IMR-90 (cell line): ENCODE measurements around the gene GABRD. TPM values are rescaled to one million over a fixed set of nuclear protein-coding genes. Genes with fewer than 3 reads are reported as not detected.

Source experiments
- ATAC-seq: fragments of 200-7000 bp; cut with Tn5 transposase; 2 replicates; pipeline ENCODE4 v1.9.1; 2020; ENCODE audit warnings: low read depth, mild to moderate bottlenecking, moderate library complexity
- BruUV-seq: library from RNA; stranded (reverse); fragments of 400-500 nt; replicated peaks from 2 replicates; lab custom pipeline; 2021; lab: Mats Ljungman, UMichigan
- CTCF ChIA-PET: fragments of 300-600 bp; formaldehyde crosslinking; extraction: SDS; loops from one replicate; lab custom pipeline; 2021; ENCODE audit warnings: antibody characterized with exemption; lab: Yijun Ruan, JAX
- POLR2A ChIA-PET: fragments of 300-600 bp; sonication (Branson Sonifier 250); formaldehyde crosslinking; loops from one replicate; lab custom pipeline; 2022; ENCODE audit warnings: antibody characterized with exemption; ENCODE audit not compliant: unreplicated experiment; lab: Charles Lee
- DNase-seq: peaks from one replicate; pipeline ENCODE4 v3.0.0; 2013
- H2AFZ ChIP-seq: replicated peaks from 2 replicates; pipeline ENCODE3; 2013; ENCODE audit warnings: low read length, mild to moderate bottlenecking; ENCODE audit not compliant: poor library complexity
- H2AK5ac ChIP-seq: 2 replicates; pipeline ENCODE4 v1.6.1; 2013; ENCODE audit warnings: low read depth, low read length, inconsistent platforms
- H2AK9ac ChIP-seq: replicated peaks from 2 replicates; pipeline ENCODE3; 2013; ENCODE audit warnings: mild to moderate bottlenecking, low read depth, low read length, moderate library complexity; ENCODE audit not compliant: poor library complexity
- H2BK120ac ChIP-seq: 2 replicates; pipeline ENCODE4 v1.6.1; 2013; ENCODE audit warnings: low read depth, low read length, inconsistent platforms
- H2BK15ac ChIP-seq: 3 replicates; pipeline ENCODE4 v1.6.1; 2013; ENCODE audit warnings: low read depth, low read length, inconsistent platforms
- H2BK20ac ChIP-seq: 2 replicates; pipeline ENCODE4 v1.6.1; 2013; ENCODE audit warnings: low read depth, mild to moderate bottlenecking, inconsistent platforms, low read length, moderate library complexity
- H2BK5ac ChIP-seq: 2 replicates; pipeline ENCODE4 v1.6.1; 2013; ENCODE audit warnings: mild to moderate bottlenecking, low read depth, low read length, inconsistent platforms; ENCODE audit not compliant: poor library complexity, severe bottlenecking
- H3K14ac ChIP-seq: replicated peaks from 2 replicates; pipeline ENCODE4 v1.6.1; 2013; ENCODE audit warnings: low read depth, low read length, inconsistent platforms
- H3K18ac ChIP-seq: 2 replicates; pipeline ENCODE4 v1.6.1; 2013; ENCODE audit warnings: low read depth, low read length, control low read depth
- H3K23ac ChIP-seq: 2 replicates; pipeline ENCODE4 v1.6.1; 2013; ENCODE audit warnings: low read depth, low read length, inconsistent platforms
- H3K27ac ChIP-seq: 2 replicates; pipeline ENCODE4 v1.5.1; 2013; ENCODE audit warnings: mild to moderate bottlenecking, control low read depth, low read length; ENCODE audit not compliant: insufficient read depth
- H3K27me3 ChIP-seq: 2 replicates; pipeline ENCODE4 v1.6.1; 2013; ENCODE audit warnings: low read length; ENCODE audit not compliant: control insufficient read depth, insufficient read depth
- H3K36me3 ChIP-seq: 2 replicates; pipeline ENCODE4 v1.6.1; 2013; ENCODE audit warnings: low read length, mixed read lengths; ENCODE audit not compliant: control insufficient read depth, insufficient read depth
- H3K4ac ChIP-seq: 2 replicates; pipeline ENCODE4 v1.6.1; 2013; ENCODE audit warnings: low read depth, low read length, inconsistent platforms
- H3K4me1 ChIP-seq: 2 replicates; pipeline ENCODE4 v1.6.1; 2013; ENCODE audit warnings: low read length, mixed read lengths; ENCODE audit not compliant: control insufficient read depth, insufficient read depth
- H3K4me2 ChIP-seq: 2 replicates; pipeline ENCODE4 v1.6.1; 2013; ENCODE audit warnings: low read depth, mild to moderate bottlenecking, control low read depth, low read length, moderate library complexity
- H3K4me3 ChIP-seq: 2 replicates; pipeline ENCODE4 v1.5.1; 2013; ENCODE audit warnings: low read depth, mild to moderate bottlenecking, control low read depth, low read length, moderate library complexity; ENCODE audit not compliant: insufficient read depth
- H3K56ac ChIP-seq: 2 replicates; pipeline ENCODE4 v1.6.1; 2013; ENCODE audit warnings: low read length, inconsistent platforms; ENCODE audit not compliant: insufficient read depth; ENCODE audit errors: extremely low read depth
- H3K79me1 ChIP-seq, 2 experiments: 2 replicates each; pipeline ENCODE4 v1.6.1; 2013; ENCODE audit warnings: low read length in 2 of 2, inconsistent platforms in 1 of 2, low read depth in 1 of 2
- H3K9ac ChIP-seq: 2 replicates; pipeline ENCODE4 v1.6.1; 2013; ENCODE audit warnings: low read depth, low read length, control low read depth
- H3K9me1 ChIP-seq: 2 replicates; pipeline ENCODE4 v1.6.1; 2013; ENCODE audit warnings: low read length, inconsistent platforms; ENCODE audit not compliant: insufficient read depth
- H3K9me3 ChIP-seq: 2 replicates; pipeline ENCODE4 v1.6.1; 2013; ENCODE audit warnings: low read length; ENCODE audit not compliant: control insufficient read depth, insufficient read depth
- H4K20me1 ChIP-seq: 2 replicates; pipeline ENCODE4 v1.6.1; 2013; ENCODE audit warnings: low read length, inconsistent platforms; ENCODE audit not compliant: insufficient read depth
- H4K5ac ChIP-seq: 2 replicates; pipeline ENCODE4 v1.6.1; 2013; ENCODE audit warnings: mild to moderate bottlenecking, low read depth, low read length, control low read depth
- H4K8ac ChIP-seq, 2 experiments: 2 replicates each; pipeline ENCODE4 v1.6.1; 2013; ENCODE audit warnings: low read depth in 2 of 2, low read length in 2 of 2, control low read depth in 1 of 2, inconsistent platforms in 1 of 2
- H4K91ac ChIP-seq: 2 replicates; pipeline ENCODE4 v1.6.1; 2013; ENCODE audit warnings: low read depth, low read length, inconsistent platforms; ENCODE audit not compliant: insufficient read depth
- BHLHE40 ChIP-seq: fragments of 150-350 bp; IDR thresholded peaks from 2 replicates; pipeline ENCODE4 v1.6.1; 2016; ENCODE audit warnings: mild to moderate bottlenecking, low read depth, low read length
- CTCF ChIP-seq: conservative IDR thresholded peaks from 2 replicates; pipeline ENCODE4 v1.5.1; 2012; ENCODE audit warnings: mild to moderate bottlenecking, low read depth, low read length, improper control_type of control experiment
- FOS ChIP-seq: fragments of 150-350 bp; IDR thresholded peaks from 2 replicates; pipeline ENCODE4 v1.6.1; 2016; ENCODE audit warnings: low read depth, low read length
- MXI1 ChIP-seq: IDR thresholded peaks from 2 replicates; pipeline ENCODE4 v1.6.1; 2012; ENCODE audit warnings: low read depth, mild to moderate bottlenecking, low read length, moderate library complexity, borderline replicate concordance
- WGBS, 2 experiments: methylation state at CpG; one replicate each; pipeline versions ENCODE4 v1.1.5 to v1.1.7; 2013; ENCODE audit warnings: missing lambda C conversion rate in 2 of 2; ENCODE audit not compliant: insufficient read length in 1 of 2; ENCODE audit errors: extremely low coverage in 2 of 2; 5-methylcytosine and 5-hydroxymethylcytosine counted together
- dilution Hi-C: fragments of 300-500 bp; cut with HindIII; formaldehyde crosslinking; loops from one replicate; pipeline ENCODE4 v1.14.3; 2018; ENCODE audit warnings: low sequenced_read_pairs; ENCODE audit not compliant: unreplicated experiment
- in situ Hi-C: fragments of 300-500 bp; cut with MboI; formaldehyde crosslinking; loops from 3 replicates; pipeline ENCODE4 v1.14.3; 2019; ENCODE audit warnings: low sequenced_read_pairs, inconsistent platforms, mixed read lengths
- intact Hi-C: fragments of 100-400 bp; cut with micrococcal nuclease; formaldehyde crosslinking; loops from 2 replicates; pipeline ENCODE4 v1.10.0; 2022
- polyA plus RNA-seq, 3 experiments: library from polyadenylated mRNA; depleted of rRNA; stranded (reverse); fragments of >200 nt; gene quantifications; 2 replicates each; pipeline ENCODE4 v1.2.3, GENCODE V29; 2012; ENCODE audit warnings: low replicate concordance in 1 of 3
- total RNA-seq: library from RNA; depleted of rRNA; stranded (reverse); fragments of >200 nt; gene quantifications from 2 replicates; pipeline ENCODE4 v1.2.3, GENCODE V29; 2012

The GABRD gene
- total and polyA plus RNA-seq, 2 of the 4 experiments (the other 2 are of a cell fraction), result not detected

- no peak overlapping the region for H2AK9ac ChIP-seq
- H2BK120ac ChIP-seq, result no peak overlapping the region
- H3K27me3 ChIP-seq, result peaks cover 15% of the 10 kb centered on the region; the same call in 1 of the 2 replicates
- DNase-seq (no peak), ATAC-seq (no peak)
- H3K23ac ChIP-seq, result no peak overlapping the region
- H2BK20ac ChIP-seq, result no peak overlapping the region
- H2AFZ ChIP-seq, result no peak overlapping the region
- H4K91ac ChIP-seq, result no peak overlapping the region
- no peaks in the 10 kb centered on the region for H3K36me3 ChIP-seq
- H4K8ac ChIP-seq, result no peak overlapping the region
- no peak overlapping the region for H3K9ac ChIP-seq
- TF ChIP-seq CTCF (no peak), MXI1 (no peak), BHLHE40 (no peak), FOS (no peak)
- no peak overlapping the region for H3K27ac ChIP-seq
- no peaks in the 10 kb centered on the region for H3K79me1 ChIP-seq
- ChIA-PET POLR2A (no interaction called here), CTCF (no interaction called here)
- no peak overlapping the region for H3K4me3 ChIP-seq
- H3K4me2 ChIP-seq, result no peak overlapping the region
- dilution Hi-C loops, result no loop called here
- intact Hi-C loops, result no loop called here
- no peak overlapping the region for H3K18ac ChIP-seq
- H3K9me3 ChIP-seq, result peaks cover 1% of the 10 kb centered on the region; the same call in 1 of the 2 replicates
- 89% methylated on average over 20 of the region's 21 CpGs; no CpG with 5 or more reads in 1 of the 2 experiments for WGBS, 2 experiments
- no peak overlapping the region for H3K4ac ChIP-seq
- BruUV-seq, result no TSS peak
- no peak overlapping the region for H2BK5ac ChIP-seq
- H2AK5ac ChIP-seq, result no peak overlapping the region
- no peaks in the 10 kb centered on the region for H3K9me1 ChIP-seq
- H3K14ac ChIP-seq, result no peak overlapping the region
- 0 out of 2 replicates have a peak, but pooled peaks cover 6% of the 10 kb centered on the region for H4K20me1 ChIP-seq
- no peak overlapping the region for H3K56ac ChIP-seq
- no peaks in the 10 kb centered on the region for H3K4me1 ChIP-seq
- no peak overlapping the region for H2BK15ac ChIP-seq
- H4K5ac ChIP-seq, result no peak overlapping the region
- in situ Hi-C loops, result loop anchor here (25.0 kb wide), 1 partner anchor 391 kb away; no protein-coding TSS in a partner anchor
These were observed 47.5 kb upstream of the GABRD start for GRCh38 chr1:1971688-1972087.
